Measurements from ENCODE around the gene MRPL52. TPM values are rescaled to one million over a fixed set of nuclear protein-coding genes. Genes with fewer than 3 reads are reported as not detected.

The MRPL52 gene
- total RNA-seq, 4 donors from 2014 or later = 27.0 to 64.5 (median 37.2) TPM

DNA sequence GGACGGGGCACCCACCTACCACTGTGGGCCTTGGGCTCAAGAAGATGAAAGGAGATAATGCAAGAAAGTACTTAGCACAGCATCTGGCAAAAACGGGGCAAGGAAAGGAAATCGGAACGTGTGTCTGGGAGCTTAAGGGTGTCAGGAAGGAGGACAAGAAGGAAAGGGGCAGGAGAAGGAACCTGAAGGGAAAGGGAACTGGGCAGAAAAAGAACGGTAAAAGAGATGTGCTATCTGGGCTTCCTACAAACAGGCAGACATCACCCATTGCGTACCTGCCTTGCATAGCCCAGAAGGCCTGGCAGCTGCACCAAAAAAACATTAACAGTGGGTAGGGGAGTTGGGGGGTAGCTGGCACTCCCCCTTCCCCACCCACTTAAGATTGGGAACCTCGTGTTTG is 52.4 kb downstream of the MRPL52 start:
- DNase-seq (ENCODE audit: extremely low spot score) = no peak
- Histone ChIP-seq H3K4me1 (peaks cover 13 to 29% (median 25%) of the 10 kb centered on the region in 4 donors), H3K36me3 (peaks cover 15 to 29% (median 27%) of the 10 kb centered on the region in 4 donors), H3K27me3 (peaks cover 0 to 5% (median 0%) of the 10 kb centered on the region in 4 donors), H3K9me3 (no peaks in the 10 kb centered on the region), H3K4me3 (no peak overlapping the region), H3K27ac (replicated peaks in 1 of 4) (no peak overlapping the region)
- TF ChIP-seq CTCF (IDR thresholded peaks at IDR 0.05) = no peak
- TF ChIP-seq EP300 (IDR thresholded peaks at IDR 0.05) = no peak
- TF ChIP-seq POLR2A (IDR thresholded peaks at IDR 0.05; ENCODE audit: low read depth) = no peak
- TF ChIP-seq POLR2AphosphoS5 (IDR thresholded peaks at IDR 0.05) = no peak
- intact Hi-C loops (cut with DNase I) = no loop called here
- 35% methylated on average over 7 of the region's 7 CpGs for WGBS

DNA sequence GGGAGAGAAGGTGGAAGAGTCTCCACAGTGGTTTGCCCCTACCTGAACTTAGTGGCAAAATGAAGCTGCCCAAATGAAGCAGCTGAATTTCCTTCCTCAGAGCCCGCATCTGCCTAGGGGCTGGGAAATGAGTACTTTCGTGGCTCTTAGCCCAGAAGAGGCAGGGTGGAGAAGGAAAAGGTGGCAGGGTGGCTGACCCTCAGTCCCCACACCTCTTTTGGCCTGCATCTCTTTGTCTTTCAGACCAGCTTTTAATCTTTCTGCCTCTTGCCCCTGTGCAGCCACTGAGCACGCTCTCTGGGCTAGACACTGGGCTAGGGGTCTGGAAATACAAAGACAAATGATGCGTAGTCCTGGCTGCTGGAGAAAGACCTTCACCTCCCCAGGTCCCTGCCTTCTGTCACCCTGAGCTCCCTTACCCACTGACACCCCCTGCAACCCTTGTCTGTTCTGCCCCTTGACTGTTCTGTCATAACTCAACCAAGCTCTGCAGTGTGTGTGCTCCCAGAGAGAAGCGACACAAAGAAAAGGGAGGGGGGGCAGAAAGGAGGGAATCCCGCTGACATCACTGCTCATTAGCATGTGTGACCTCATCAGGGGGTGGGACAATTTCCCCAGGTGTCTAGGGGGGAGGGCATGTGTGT is 53.0 kb downstream of the MRPL52 start:
- H3K4me1 ChIP-seq = peaks cover 19 to 35% (median 31%) of the 10 kb centered on the region in 4 donors
- no peak for DNase-seq (ENCODE audit: extremely low spot score)
- 27% methylated on average over 6 of the region's 6 CpGs for WGBS
- peaks cover 0 to 5% (median 0%) of the 10 kb centered on the region in 4 donors for H3K27me3 ChIP-seq
- TF ChIP-seq POLR2AphosphoS5 (IDR thresholded peaks at IDR 0.05) (peak in 1 of 2 donors; percentile 44), POLR2A (IDR thresholded peaks at IDR 0.05; ENCODE audit: low read depth) (no peak)
- no peak overlapping the region for H3K27ac ChIP-seq (replicated peaks in 1 of 4)
- intact Hi-C loops (cut with DNase I) = no loop called here
- no peaks in the 10 kb centered on the region for H3K9me3 ChIP-seq
- peaks cover 9 to 23% (median 21%) of the 10 kb centered on the region in 4 donors for H3K36me3 ChIP-seq
- no peak overlapping the region for H3K4me3 ChIP-seq

GRCh38 chr14:22883173-22883976 is 53.7 kb downstream of the MRPL52 start, which contains the start of gene REM2:
Gene REM2, plus strand, starts transcription at chr14:22883222. Its CDS starts 66 bp downstream, at chr14:22883288.
- H3K27me3 ChIP-seq = peaks cover 0 to 5% (median 0%) of the 10 kb centered on the region in 4 donors
- H3K36me3 ChIP-seq = peaks cover 2 to 16% (median 14%) of the 10 kb centered on the region in 4 donors
- H3K4me1 ChIP-seq = peaks cover 20 to 42% (median 34%) of the 10 kb centered on the region in 4 donors
- no peaks in the 10 kb centered on the region for H3K9me3 ChIP-seq
- no peak for TF ChIP-seq EP300 (IDR thresholded peaks at IDR 0.05)
- peak in 1 of 2 donors; percentile 15 for TF ChIP-seq POLR2AphosphoS5 (IDR thresholded peaks at IDR 0.05)
- no peak within 1 kb of the TSS for H3K27ac ChIP-seq (replicated peaks in 1 of 4)
- 45% methylated on average over 13 of the region's 15 CpGs for WGBS
- no peak for DNase-seq (ENCODE audit: extremely low spot score)
- intact Hi-C loops (cut with DNase I) = no loop called here
- H3K4me3 ChIP-seq = no peak within 1 kb of the TSS

GRCh38 chr14:22884076-22884737 is 54.5 kb downstream of the MRPL52 start:
- H3K4me3 ChIP-seq = no peak overlapping the region
- H3K36me3 ChIP-seq = peaks cover 0 to 7% (median 6%) of the 10 kb centered on the region in 4 donors
- WGBS = 90% methylated on average over 7 of the region's 7 CpGs
- no peak overlapping the region for H3K27ac ChIP-seq (replicated peaks in 1 of 4)
- DNase-seq (ENCODE audit: extremely low spot score) = no peak
- peaks cover 0 to 5% (median 0%) of the 10 kb centered on the region in 4 donors for H3K27me3 ChIP-seq
- peaks cover 20 to 42% (median 34%) of the 10 kb centered on the region in 4 donors for H3K4me1 ChIP-seq
- H3K9me3 ChIP-seq = no peaks in the 10 kb centered on the region
- intact Hi-C loops (cut with DNase I) = no loop called here
- no peak for TF ChIP-seq POLR2A (IDR thresholded peaks at IDR 0.05; ENCODE audit: low read depth)
- no peak for TF ChIP-seq POLR2AphosphoS5 (IDR thresholded peaks at IDR 0.05)
- no peak for TF ChIP-seq EP300 (IDR thresholded peaks at IDR 0.05)
- TF ChIP-seq CTCF (IDR thresholded peaks at IDR 0.05) = no peak

Small RNA genes lying within 50 kb of the gene (small RNA-seq; reads per million reads assigned to genes)
- 0 reads per million in 3 donors for gene RF00019

Other genes starting within 250 kb of the MRPL52 start
- 100 to 1,000 TPM; 118 to 154 (median 131) TPM for gene DAD1, start 240.7 kb upstream of the MRPL52 start, total RNA-seq
- 10 to 100 TPM; 18.7 to 42.3 (median 27.7) TPM for gene ABHD4, start 231.6 kb upstream of the MRPL52 start, total RNA-seq
- gene OR6J1, start 185.5 kb upstream of the MRPL52 start, total RNA-seq = not detected
- 10 to 100 TPM; 63.5 to 74.9 (median 71.3) TPM for gene OXA1L, start 63.2 kb upstream of the MRPL52 start, total RNA-seq
- 10 to 100 TPM in 3 of 4 donors, 1 to 10 TPM in 1; 9.6 to 22.9 (median 15.3) TPM for gene SLC7A7, start 14.5 kb upstream of the MRPL52 start, total RNA-seq
- gene MMP14, start 6.7 kb downstream of the MRPL52 start, total RNA-seq = 100 to 1,000 TPM in 3 of 4 donors, 10 to 100 TPM in 1; 83.9 to 149 (median 123) TPM
- gene LRP10, start 41.9 kb downstream of the MRPL52 start, total RNA-seq = 100 to 1,000 TPM; 111 to 279 (median 197) TPM
- under 1 TPM; 0.26 to 0.66 (median 0.38) TPM for gene REM2, start 53.3 kb downstream of the MRPL52 start, total RNA-seq
- gene RBM23, start 89.3 kb downstream of the MRPL52 start, total RNA-seq = 100 to 1,000 TPM in 2 of 4 donors, 10 to 100 TPM in 2; 52.7 to 229 (median 102) TPM
- gene PRMT5, start 99.5 kb downstream of the MRPL52 start, total RNA-seq = 10 to 100 TPM; 35.5 to 51.0 (median 44.8) TPM
- 10 to 100 TPM; 31.7 to 46.8 (median 39.1) TPM for gene HAUS4, start 127.2 kb downstream of the MRPL52 start, total RNA-seq
- gene AJUBA, start 152.7 kb downstream of the MRPL52 start, total RNA-seq = 10 to 100 TPM in 3 of 4 donors, 1 to 10 TPM in 1; 7.0 to 32.5 (median 17.9) TPM
- gene C14orf93, start 180.3 kb downstream of the MRPL52 start, total RNA-seq = 10 to 100 TPM in 2 of 4 donors, 1 to 10 TPM in 2; 4.6 to 11.2 (median 9.9) TPM
- 100 to 1,000 TPM; 135 to 155 (median 145) TPM for gene PSMB5, start 205.0 kb downstream of the MRPL52 start, total RNA-seq
- not detected for gene PSMB11, start 212.3 kb downstream of the MRPL52 start, total RNA-seq
- 1 to 10 TPM; 2.5 to 5.9 (median 3.6) TPM for gene CDH24, start 227.6 kb downstream of the MRPL52 start, total RNA-seq

All from esophagus muscularis mucosa (tissue), 4 donors.